Measurements from ENCODE around the gene DENND6A. TPM values are rescaled to one million over a fixed set of nuclear protein-coding genes. Genes with fewer than 3 reads are reported as not detected.

The DENND6A gene
- total RNA-seq, 1 donor from 2014 or later, result 22.3 TPM

DNA sequence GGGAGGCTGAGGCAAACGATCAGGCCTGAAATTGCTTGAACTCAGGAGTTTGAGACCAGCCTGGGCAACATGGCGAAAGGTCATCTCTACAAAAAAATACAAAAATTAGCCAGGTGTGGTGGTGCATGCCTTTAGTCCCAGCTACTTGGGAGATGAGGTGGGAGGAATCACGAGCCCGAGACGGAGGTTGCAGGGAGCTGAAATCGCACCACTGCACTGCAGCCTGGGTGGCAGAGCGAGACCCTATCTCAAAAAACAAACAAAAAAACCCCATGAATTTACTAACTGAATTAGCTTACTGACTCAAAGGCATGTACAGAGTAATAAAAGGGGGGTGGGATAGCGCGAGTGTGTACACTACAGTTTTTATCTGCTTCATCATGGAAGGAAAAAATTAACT lies 115.1 kb downstream of the DENND6A start:
- H3K4me3 ChIP-seq, result no peak overlapping the region
- no peaks in the 10 kb centered on the region for H3K9me3 ChIP-seq
- no peaks in the 10 kb centered on the region for H3K27me3 ChIP-seq (ENCODE audit: low read depth)
- intact Hi-C loops (cut with DNase I), result no loop called here
- DNase-seq (no peak), ATAC-seq (no peak)
- peaks cover 17% of the 10 kb centered on the region for H3K4me1 ChIP-seq
- H3K36me3 ChIP-seq, result peaks cover 90% of the 10 kb centered on the region
- TF ChIP-seq CTCF (IDR thresholded peaks at IDR 0.05), result no peak
- no peak overlapping the region for H3K27ac ChIP-seq

- TF ChIP-seq CTCF (IDR thresholded peaks at IDR 0.05), result no peak
- intact Hi-C loops (cut with DNase I), result no loop called here
- H3K36me3 ChIP-seq, result peaks cover 91% of the 10 kb centered on the region
- H3K27ac ChIP-seq, result no peak overlapping the region
- H3K4me1 ChIP-seq, result peaks cover 3% of the 10 kb centered on the region
- H3K27me3 ChIP-seq (ENCODE audit: low read depth), result no peaks in the 10 kb centered on the region
- ATAC-seq (no peak), DNase-seq (no peak)
- H3K9me3 ChIP-seq, result no peaks in the 10 kb centered on the region
- no peak overlapping the region for H3K4me3 ChIP-seq
These were observed 116.8 kb downstream of the DENND6A start for GRCh38 chr3:57575966-57576626.

Other genes with a start within 250 kb of the DENND6A start
- gene DNAH12, start 148.7 kb downstream of the DENND6A start, total RNA-seq, result 11.2 TPM
- gene PDE12, start 136.8 kb downstream of the DENND6A start, total RNA-seq, result 17.5 TPM
- 113 TPM for gene ARF4, start 95.7 kb downstream of the DENND6A start, total RNA-seq
- 66.3 TPM for gene SLMAP, start 63.2 kb upstream of the DENND6A start, total RNA-seq

All from lower lobe of right lung (tissue), 2 donors.